DOHH2 (cell line): ENCODE data around the gene HTR7.
"Not testable (repeated sequence)": the region's sequence is repeated elsewhere in the genome, so short reads cannot be mapped to it uniquely, and the experiment has no call there.

Experiments
- H3F3A ChIP-seq: fragments of 200-600 bp; sonication (generic), shearing (Covaris generic); 2 replicates; pipeline ENCODE4 v1.6.0; 2016; ENCODE audit warnings: antibody characterized with exemption, mild to moderate bottlenecking; ENCODE audit not compliant: control insufficient read depth, insufficient read depth
- H3K27ac ChIP-seq: fragments of 200-600 bp; sonication (generic); 2 replicates; pipeline ENCODE4 v1.5.1; 2014; ENCODE audit warnings: low read depth, mild to moderate bottlenecking, low read length, moderate library complexity
- H3K27me3 ChIP-seq: fragments of 200-600 bp; sonication (generic); 2 replicates; pipeline ENCODE4 v1.6.1; 2014; ENCODE audit warnings: mild to moderate bottlenecking, low read length, mixed read lengths; ENCODE audit not compliant: control insufficient read depth
- H3K36me3 ChIP-seq: fragments of 200-600 bp; sonication (generic); 2 replicates; pipeline ENCODE4 v1.6.1; 2014; ENCODE audit warnings: mild to moderate bottlenecking, low read length, moderate library complexity, mixed read lengths; ENCODE audit not compliant: control insufficient read depth
- H3K4me1 ChIP-seq: fragments of 200-600 bp; sonication (generic); 2 replicates; pipeline ENCODE4 v1.6.1; 2014; ENCODE audit warnings: mild to moderate bottlenecking, low read length, mixed read lengths; ENCODE audit not compliant: control insufficient read depth
- H3K4me2 ChIP-seq: fragments of 200-600 bp; sonication (generic); 2 replicates; pipeline ENCODE4 v1.6.0; 2014; ENCODE audit warnings: mild to moderate bottlenecking, low read length, moderate library complexity
- H3K4me3 ChIP-seq: fragments of 200-600 bp; sonication (generic); 2 replicates; pipeline ENCODE4 v1.5.1; 2014; ENCODE audit warnings: mild to moderate bottlenecking, low read length, mixed read lengths
- H3K79me2 ChIP-seq: fragments of 200-600 bp; sonication (generic); 2 replicates; pipeline ENCODE4 v1.6.1; 2014; ENCODE audit warnings: mild to moderate bottlenecking, low read length, mixed read lengths; ENCODE audit not compliant: control insufficient read depth
- H3K9me2 ChIP-seq: fragments of 200-600 bp; sonication (generic); replicated peaks from 2 replicates; pipeline ENCODE4 v1.6.1; 2014; ENCODE audit warnings: mild to moderate bottlenecking, low read length, mixed read lengths; ENCODE audit not compliant: control insufficient read depth
- H3K9me3 ChIP-seq: fragments of 200-600 bp; sonication (generic); 2 replicates; pipeline ENCODE4 v1.6.1; 2014; ENCODE audit warnings: antibody characterized with exemption, low read length, mixed read lengths; ENCODE audit not compliant: control insufficient read depth, insufficient read depth
- H4K20me1 ChIP-seq: fragments of 200-600 bp; sonication (generic); 2 replicates; pipeline ENCODE4 v1.6.0; 2014; ENCODE audit warnings: low read depth, mild to moderate bottlenecking, antibody characterized with exemption, low read length, moderate library complexity; ENCODE audit not compliant: control insufficient read depth, insufficient read depth
- CTCF ChIP-seq: fragments of 200-600 bp; sonication (generic); IDR thresholded peaks from one replicate; pipeline ENCODE4 v1.5.1; 2014; ENCODE audit warnings: antibody characterized with exemption, mild to moderate bottlenecking, low read depth, low read length; ENCODE audit not compliant: poor library complexity, severe bottlenecking
- EZH2phosphoT487 ChIP-seq: fragments of 200-600 bp; sonication (generic); IDR thresholded peaks from 2 replicates; pipeline ENCODE4 v1.6.1; 2017; ENCODE audit warnings: borderline replicate concordance, mild to moderate bottlenecking, antibody characterized with exemption, low read length, moderate library complexity, mixed read lengths

The HTR7 gene

GRCh38 chr10:90880059-90880719, 22.4 kb upstream of the HTR7 start:
- not testable (repeated sequence) for H3K9me3 ChIP-seq, H4K20me1 ChIP-seq, H3K27me3 ChIP-seq, H3K79me2 ChIP-seq, H3F3A ChIP-seq, H3K9me2 ChIP-seq, H3K27ac ChIP-seq, H3K4me1 ChIP-seq, H3K4me3 ChIP-seq, H3K4me2 ChIP-seq
- peak; percentile 66 for TF ChIP-seq CTCF
- peaks cover 83% of the 10 kb centered on the region for H3K36me3 ChIP-seq

- Histone ChIP-seq H3K27ac (no peak overlapping the region), H3K27me3 (no peaks in the 10 kb centered on the region), H3K4me3 (no peak overlapping the region), H3K79me2 (peaks cover 11% of the 10 kb centered on the region), H3K36me3 (peaks cover 73% of the 10 kb centered on the region), H3K9me3 (no peaks in the 10 kb centered on the region), H3K4me2 (no peak overlapping the region), H4K20me1 (no peaks in the 10 kb centered on the region), H3F3A (peaks cover 10% of the 10 kb centered on the region; the same call in 1 of the 2 replicates), H3K4me1 (peaks cover 5% of the 10 kb centered on the region), H3K9me2 (no peaks in the 10 kb centered on the region)
- no peak for TF ChIP-seq EZH2phosphoT487
- TF ChIP-seq CTCF, result no peak
Observed at GRCh38 chr10:90879062-90879461, 21.2 kb upstream of the HTR7 start.

- Histone ChIP-seq H3K9me3 (peaks cover 13% of the 10 kb centered on the region), H3K4me1 (peaks cover 32% of the 10 kb centered on the region), H3F3A (no peaks in the 10 kb centered on the region), H3K4me3 (peak overlapping the region; percentile 95), H3K4me2 (peak overlapping the region; percentile 95), H3K27ac (no peak overlapping the region), H3K36me3 (peaks cover 27% of the 10 kb centered on the region), H3K79me2 (peaks cover 36% of the 10 kb centered on the region), H3K27me3 (no peaks in the 10 kb centered on the region), H4K20me1 (no peaks in the 10 kb centered on the region), H3K9me2 (no peaks in the 10 kb centered on the region)
- no peak for TF ChIP-seq CTCF
- TF ChIP-seq EZH2phosphoT487, result no peak
Observed at GRCh38 chr10:90872648-90873020, 14.8 kb upstream of the HTR7 start.
